HL-60/S4 treated with retinoic acid at 250 ng/mL for 4 days and 3 days (cell line): ENCODE results near the gene SAMD8.
"Not testable (repeated sequence)": the region's sequence is repeated elsewhere in the genome, so short reads cannot be mapped to it uniquely, and the experiment has no call there.

Experiments
- in situ Hi-C: fragments of 300-500 bp; cut with MboI; formaldehyde crosslinking; loops from 2 replicates; pipeline ENCODE4 v1.7.0; 2022; ENCODE audit warnings: low sequenced_read_pairs

SAMD8 gene

GRCh38 chr10:75106242-75106641, 5.2 kb upstream of the SAMD8 start:
- in situ Hi-C loops: no loop called here

GRCh38 chr10:75106891-75107290, 4.6 kb upstream of the SAMD8 start:
- in situ Hi-C loops: not testable (repeated sequence)

- in situ Hi-C loops: no loop called here
These were observed 3.4 kb upstream of the SAMD8 start for GRCh38 chr10:75107756-75108683.

- in situ Hi-C loops: no loop called here
These were observed 2.6 kb upstream of the SAMD8 start for GRCh38 chr10:75108684-75109458.

- in situ Hi-C loops: no loop called here
These were observed 2.0 kb upstream of the SAMD8 start for GRCh38 chr10:75109459-75109778.

- in situ Hi-C loops: no loop called here
These were observed 1.3 kb upstream of the SAMD8 start for GRCh38 chr10:75110006-75110632.

- in situ Hi-C loops: no loop called here
These were observed 637 bp downstream of the SAMD8 start for GRCh38 chr10:75111907-75112679.

GRCh38 chr10:75115137-75115536, 3.7 kb downstream of the SAMD8 start:
- in situ Hi-C loops: no loop called here

GRCh38 chr10:75116941-75117775, 5.7 kb downstream of the SAMD8 start:
- in situ Hi-C loops: not testable (repeated sequence)

GRCh38 chr10:75117995-75118394, 6.5 kb downstream of the SAMD8 start:
- in situ Hi-C loops: no loop called here

GRCh38 chr10:75119444-75120066, 8.1 kb downstream of the SAMD8 start:
- in situ Hi-C loops: not testable (repeated sequence)

- in situ Hi-C loops: no loop called here
These were observed 9.9 kb downstream of the SAMD8 start for GRCh38 chr10:75121322-75121721.

GRCh38 chr10:75122505-75122904, 11.0 kb downstream of the SAMD8 start:
- in situ Hi-C loops: no loop called here

GRCh38 chr10:75123088-75123682, 11.7 kb downstream of the SAMD8 start:
- in situ Hi-C loops: no loop called here

- in situ Hi-C loops: no loop called here
These were observed 14.8 kb downstream of the SAMD8 start for GRCh38 chr10:75126277-75126676.

GRCh38 chr10:75127471-75127870, 16.0 kb downstream of the SAMD8 start:
- in situ Hi-C loops: no loop called here

- in situ Hi-C loops: not testable (repeated sequence)
These were observed 17.5 kb downstream of the SAMD8 start for GRCh38 chr10:75128985-75129384.

GRCh38 chr10:75129537-75129936, 18.1 kb downstream of the SAMD8 start:
- in situ Hi-C loops: no loop called here

- in situ Hi-C loops: not testable (repeated sequence)
These were observed 22.2 kb downstream of the SAMD8 start for GRCh38 chr10:75133701-75134100.
